GM10266 (cell line): ENCODE measurements around the gene SMARCB1.

Experiments
- DNase-seq: peaks from one replicate; pipeline ENCODE4 v3.0.0; 2012; ENCODE audit errors: extremely low spot score
- CTCF ChIP-seq: IDR thresholded peaks from 2 replicates; pipeline ENCODE4 v1.5.1; 2012; ENCODE audit warnings: mild to moderate bottlenecking, low read depth; ENCODE audit not compliant: control insufficient read depth, insufficient read depth; ENCODE audit errors: missing control alignments

Gene SMARCB1

GRCh38 chr22:23834406-23834792 is 47.6 kb downstream of the SMARCB1 start:
- no peak for DNase-seq
- TF ChIP-seq CTCF = no peak

- no peak for DNase-seq
- TF ChIP-seq CTCF = no peak
Observed at GRCh38 chr22:23834793-23835483, 48.2 kb downstream of the SMARCB1 start.

GRCh38 chr22:23835484-23836144 is 48.8 kb downstream of the SMARCB1 start:
- no peak for DNase-seq
- TF ChIP-seq CTCF = no peak

GRCh38 chr22:23836281-23836680 is 49.5 kb downstream of the SMARCB1 start:
- TF ChIP-seq CTCF = no peak
- no peak for DNase-seq

- no peak for DNase-seq
- no peak for TF ChIP-seq CTCF
Observed at GRCh38 chr22:23836692-23837495, 50.1 kb downstream of the SMARCB1 start.

- DNase-seq = no peak
- no peak for TF ChIP-seq CTCF
Observed at GRCh38 chr22:23837496-23837859, 50.7 kb downstream of the SMARCB1 start.
